Aorta (tissue), 5 donors: ENCODE measurements around the gene FUCA1. TPM values are rescaled to one million over a fixed set of nuclear protein-coding genes. Genes with fewer than 3 reads are reported as not detected.
"Not testable (repeated sequence)": the region's sequence is repeated elsewhere in the genome, so short reads cannot be mapped to it uniquely, and the experiment has no call there.

Source experiments
- ATAC-seq: fragments of 200-7000 bp; cut with Tn5 transposase; one replicate; pipeline ENCODE4 v1.9.1; 2022; ENCODE audit warnings: moderate library complexity; ENCODE audit not compliant: low FRiP score
- DNase-seq, 2 donors: peaks; one replicate each; pipeline ENCODE4 v3.0.0-alpha.2; 2020
- H3K27ac ChIP-seq, 2 donors: one replicate each; pipeline ENCODE4 v1.5.1; 2013; ENCODE audit warnings: low read length in 2 of 2, mild to moderate bottlenecking in 2 of 2, moderate library complexity in 2 of 2, control low read depth in 1 of 2, inconsistent platforms in 1 of 2, low read depth in 1 of 2
- H3K27me3 ChIP-seq, 2 donors: one replicate each; pipeline ENCODE4 v1.6.1; 2013; ENCODE audit warnings: control low read depth in 1 of 2, low read length in 1 of 2, mild to moderate bottlenecking in 1 of 2, moderate library complexity in 1 of 2; ENCODE audit not compliant: insufficient read depth in 2 of 2, control insufficient read depth in 1 of 2
- H3K36me3 ChIP-seq, 2 donors: one replicate each; pipeline ENCODE4 v1.6.1; 2013; ENCODE audit warnings: control low read depth in 1 of 2, low read length in 1 of 2, mild to moderate bottlenecking in 1 of 2; ENCODE audit not compliant: insufficient read depth in 2 of 2, control insufficient read depth in 1 of 2
- H3K4me1 ChIP-seq, 2 donors: one replicate each; pipeline ENCODE4 v1.6.1; 2013; ENCODE audit warnings: low read length in 2 of 2, control low read depth in 1 of 2, mild to moderate bottlenecking in 1 of 2, moderate library complexity in 1 of 2; ENCODE audit not compliant: insufficient read depth in 2 of 2, control insufficient read depth in 1 of 2
- H3K4me3 ChIP-seq, 2 donors: one replicate each; pipeline ENCODE4 v1.5.1; 2013; ENCODE audit warnings: low read length in 2 of 2, control low read depth in 1 of 2, mild to moderate bottlenecking in 1 of 2
- H3K9me3 ChIP-seq: one replicate; pipeline ENCODE4 v1.6.1; 2013; ENCODE audit warnings: mild to moderate bottlenecking, low read length; ENCODE audit not compliant: control insufficient read depth
- WGBS, 2 donors: extraction: QIAGEN DNeasy Blood & Tissue Kit; methylation state at CpG; one replicate each; pipeline ENCODE4 v1.1.7; 2013; 5-methylcytosine and 5-hydroxymethylcytosine counted together
- intact Hi-C, 2 donors: fragments of 100-400 bp; cut with DNase I; formaldehyde crosslinking; loops; one replicate each; pipeline versions ENCODE4 v1.14.2 to v1.15.0; 2022
- polyA plus RNA-seq, 2 donors: library from polyadenylated mRNA; stranded (reverse); fragments of 200-250 nt; gene quantifications; one replicate each; pipeline ENCODE4 v1.2.3, GENCODE V29; 2013
- total RNA-seq, 2 donors: library from RNA; stranded (reverse); fragmentation: NEBNext Ultra II Directional; extraction: Animal tissue kit (Norgen Biotek cat#: 25700); gene quantifications; one replicate each; pipeline ENCODE4 v1.2.1, GENCODE V29; 2021
- donor health status: healthy with polysubstance abuse.
- donor health status: Bipolar disorder and iron deficiency.
- donor health status: DM: no; HTN: no; CAD: no.
- donor health status: DM: no; HTN: no; CAD: no.
- donor health status: DM: yes; HTN: yes; CAD: no.

Gene FUCA1
- total and polyA plus RNA-seq, 4 donors = 26.0 to 36.6 (median 33.3) TPM

GRCh38 chr1:23900017-23900416 is 31.9 kb upstream of the FUCA1 start:
- H3K36me3 ChIP-seq, H3K27ac ChIP-seq, DNase-seq, H3K9me3 ChIP-seq, H3K4me3 ChIP-seq, H3K27me3 ChIP-seq, H3K4me1 ChIP-seq, ATAC-seq, intact Hi-C loops: not testable (repeated sequence)
- 51 to 55% methylated on average over 8 of the region's 8 CpGs for WGBS, 2 donors

- ATAC-seq (no peak), DNase-seq (no peak)
- Histone ChIP-seq H3K4me3 (no peak overlapping the region), H3K9me3 (no peaks in the 10 kb centered on the region), H3K27ac (no peak overlapping the region), H3K36me3 (no peaks in the 10 kb centered on the region), H3K27me3 (no peaks in the 10 kb centered on the region), H3K4me1 (no peaks in the 10 kb centered on the region)
- intact Hi-C loops = no loop called here
- WGBS, 2 donors = 74 to 77% methylated on average over 3 of the region's 3 CpGs
Measured at GRCh38 chr1:23899070-23899469, 31.0 kb upstream of the FUCA1 start.

- no peaks in the 10 kb centered on the region for H3K4me1 ChIP-seq
- no peak overlapping the region for H3K27ac ChIP-seq
- no peaks in the 10 kb centered on the region for H3K27me3 ChIP-seq
- H3K4me3 ChIP-seq = no peak overlapping the region
- no peak for ATAC-seq
- intact Hi-C loops = no loop called here
- H3K9me3 ChIP-seq = no peaks in the 10 kb centered on the region
- 89 to 92% methylated on average over 6 of the region's 6 CpGs for WGBS, 2 donors
- no peak for DNase-seq
- no peaks in the 10 kb centered on the region for H3K36me3 ChIP-seq
Measured at GRCh38 chr1:23897083-23897482, 29.0 kb upstream of the FUCA1 start.

GRCh38 chr1:23896491-23896890 is 28.4 kb upstream of the FUCA1 start:
- intact Hi-C loops = no loop called here
- Histone ChIP-seq H3K27ac (no peak overlapping the region), H3K4me1 (no peaks in the 10 kb centered on the region), H3K36me3 (no peaks in the 10 kb centered on the region), H3K27me3 (no peaks in the 10 kb centered on the region), H3K4me3 (no peak overlapping the region), H3K9me3 (no peaks in the 10 kb centered on the region)
- no peak for DNase-seq
- 57 to 68% methylated on average over 3 of the region's 3 CpGs for WGBS, 2 donors
- ATAC-seq = no peak

- ATAC-seq (no peak), DNase-seq (no peak)
- Histone ChIP-seq H3K4me3 (no peak overlapping the region), H3K4me1 (no peaks in the 10 kb centered on the region), H3K36me3 (no peaks in the 10 kb centered on the region), H3K27me3 (no peaks in the 10 kb centered on the region), H3K27ac (no peak overlapping the region), H3K9me3 (no peaks in the 10 kb centered on the region)
- WGBS, 2 donors = 77 to 78% methylated on average over 4 of the region's 4 CpGs
- intact Hi-C loops = no loop called here
Measured at GRCh38 chr1:23895993-23896392, 27.9 kb upstream of the FUCA1 start.

GRCh38 chr1:23895082-23895481 is 27.0 kb upstream of the FUCA1 start:
- Histone ChIP-seq H3K27ac (no peak overlapping the region), H3K9me3 (no peaks in the 10 kb centered on the region), H3K4me1 (no peaks in the 10 kb centered on the region), H3K4me3 (no peak overlapping the region), H3K36me3 (no peaks in the 10 kb centered on the region), H3K27me3 (no peaks in the 10 kb centered on the region)
- WGBS, 2 donors = 76 to 81% methylated on average over 5 of the region's 5 CpGs
- intact Hi-C loops = no loop called here
- ATAC-seq = no peak
- DNase-seq = no peak

GRCh38 chr1:23889074-23889473 is 21.0 kb upstream of the FUCA1 start:
- Histone ChIP-seq H3K9me3 (no peaks in the 10 kb centered on the region), H3K36me3 (no peaks in the 10 kb centered on the region), H3K4me1 (no peaks in the 10 kb centered on the region), H3K27ac (no peak overlapping the region), H3K4me3 (no peak overlapping the region), H3K27me3 (no peaks in the 10 kb centered on the region)
- no peak for ATAC-seq
- no peak for DNase-seq
- 88 to 90% methylated on average over 5 of the region's 5 CpGs for WGBS, 2 donors
- intact Hi-C loops = no loop called here

- Histone ChIP-seq H3K27me3 (no peaks in the 10 kb centered on the region), H3K4me1 (no peaks in the 10 kb centered on the region), H3K36me3 (no peaks in the 10 kb centered on the region), H3K4me3 (no peak overlapping the region), H3K9me3 (no peaks in the 10 kb centered on the region), H3K27ac (no peak overlapping the region)
- ATAC-seq (no peak), DNase-seq (no peak)
- intact Hi-C loops = no loop called here
- WGBS, 2 donors = 71 to 94% methylated on average over 4 of the region's 4 CpGs
Measured at GRCh38 chr1:23885222-23885621, 17.1 kb upstream of the FUCA1 start.

- WGBS, 2 donors = 63 to 81% methylated on average over 4 of the region's 4 CpGs
- no peak for DNase-seq
- no peak overlapping the region for H3K27ac ChIP-seq
- no peak overlapping the region for H3K4me3 ChIP-seq
- H3K4me1 ChIP-seq = no peaks in the 10 kb centered on the region
- no peaks in the 10 kb centered on the region for H3K27me3 ChIP-seq
- H3K9me3 ChIP-seq = peaks cover 1% of the 10 kb centered on the region
- no peak for ATAC-seq
- H3K36me3 ChIP-seq = no peaks in the 10 kb centered on the region
- intact Hi-C loops = no loop called here
Measured at GRCh38 chr1:23882746-23883145, 14.7 kb upstream of the FUCA1 start.
